DOHH2 (cell line): ENCODE measurements around the gene TUBA1A.

Experiments
- H3F3A ChIP-seq: fragments of 200-600 bp; sonication (generic), shearing (Covaris generic); 2 replicates; pipeline ENCODE4 v1.6.0; 2016; ENCODE audit warnings: antibody characterized with exemption, mild to moderate bottlenecking; ENCODE audit not compliant: control insufficient read depth, insufficient read depth
- H3K27ac ChIP-seq: fragments of 200-600 bp; sonication (generic); 2 replicates; pipeline ENCODE4 v1.5.1; 2014; ENCODE audit warnings: low read depth, mild to moderate bottlenecking, low read length, moderate library complexity
- H3K27me3 ChIP-seq: fragments of 200-600 bp; sonication (generic); 2 replicates; pipeline ENCODE4 v1.6.1; 2014; ENCODE audit warnings: mild to moderate bottlenecking, low read length, mixed read lengths; ENCODE audit not compliant: control insufficient read depth
- H3K36me3 ChIP-seq: fragments of 200-600 bp; sonication (generic); 2 replicates; pipeline ENCODE4 v1.6.1; 2014; ENCODE audit warnings: mild to moderate bottlenecking, low read length, moderate library complexity, mixed read lengths; ENCODE audit not compliant: control insufficient read depth
- H3K4me1 ChIP-seq: fragments of 200-600 bp; sonication (generic); 2 replicates; pipeline ENCODE4 v1.6.1; 2014; ENCODE audit warnings: mild to moderate bottlenecking, low read length, mixed read lengths; ENCODE audit not compliant: control insufficient read depth
- H3K4me2 ChIP-seq: fragments of 200-600 bp; sonication (generic); 2 replicates; pipeline ENCODE4 v1.6.0; 2014; ENCODE audit warnings: mild to moderate bottlenecking, low read length, moderate library complexity
- H3K4me3 ChIP-seq: fragments of 200-600 bp; sonication (generic); 2 replicates; pipeline ENCODE4 v1.5.1; 2014; ENCODE audit warnings: mild to moderate bottlenecking, low read length, mixed read lengths
- H3K79me2 ChIP-seq: fragments of 200-600 bp; sonication (generic); 2 replicates; pipeline ENCODE4 v1.6.1; 2014; ENCODE audit warnings: mild to moderate bottlenecking, low read length, mixed read lengths; ENCODE audit not compliant: control insufficient read depth
- H3K9me2 ChIP-seq: fragments of 200-600 bp; sonication (generic); replicated peaks from 2 replicates; pipeline ENCODE4 v1.6.1; 2014; ENCODE audit warnings: mild to moderate bottlenecking, low read length, mixed read lengths; ENCODE audit not compliant: control insufficient read depth
- H3K9me3 ChIP-seq: fragments of 200-600 bp; sonication (generic); 2 replicates; pipeline ENCODE4 v1.6.1; 2014; ENCODE audit warnings: antibody characterized with exemption, low read length, mixed read lengths; ENCODE audit not compliant: control insufficient read depth, insufficient read depth
- H4K20me1 ChIP-seq: fragments of 200-600 bp; sonication (generic); 2 replicates; pipeline ENCODE4 v1.6.0; 2014; ENCODE audit warnings: low read depth, mild to moderate bottlenecking, antibody characterized with exemption, low read length, moderate library complexity; ENCODE audit not compliant: control insufficient read depth, insufficient read depth
- EZH2phosphoT487 ChIP-seq: fragments of 200-600 bp; sonication (generic); IDR thresholded peaks from 2 replicates; pipeline ENCODE4 v1.6.1; 2017; ENCODE audit warnings: borderline replicate concordance, mild to moderate bottlenecking, antibody characterized with exemption, low read length, moderate library complexity, mixed read lengths
- TF ChIP-seq, protein P1 (sequence below): fragments of 200-600 bp; sonication (generic); IDR thresholded peaks from one replicate; pipeline ENCODE4 v1.5.1; 2014; ENCODE audit warnings: antibody characterized with exemption, mild to moderate bottlenecking, low read depth, low read length; ENCODE audit not compliant: poor library complexity, severe bottlenecking

TUBA1A gene

DNA sequence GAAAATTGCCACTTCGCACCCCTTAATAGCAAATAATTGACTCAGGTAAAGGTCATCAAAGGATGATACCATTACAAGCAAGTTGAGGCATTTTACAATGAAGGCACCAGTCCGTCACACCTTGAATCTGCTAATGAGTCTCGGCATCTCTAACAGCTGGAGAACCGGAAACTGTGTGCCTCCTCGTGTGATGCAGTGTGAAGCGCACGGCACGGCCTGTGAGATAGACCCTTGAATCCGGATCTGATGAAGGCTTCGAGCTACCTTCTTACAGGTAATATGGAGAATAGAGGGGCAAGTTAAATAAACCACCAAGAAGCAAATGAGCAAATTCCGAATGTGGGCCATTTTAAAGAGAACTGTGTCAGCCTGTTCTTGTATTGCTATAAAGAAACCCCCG lies 19.8 kb upstream of the TUBA1A start:
- Histone ChIP-seq H3K27ac (no peak overlapping the region), H3K27me3 (no peaks in the 10 kb centered on the region), H3K4me3 (no peak overlapping the region), H3K4me1 (no peaks in the 10 kb centered on the region), H3K36me3 (no peaks in the 10 kb centered on the region), H3K9me3 (no peaks in the 10 kb centered on the region), H3K79me2 (no peaks in the 10 kb centered on the region), H4K20me1 (no peaks in the 10 kb centered on the region), H3K9me2 (no peaks in the 10 kb centered on the region), H3K4me2 (no peak overlapping the region), H3F3A (0 out of 2 replicates have a peak, but pooled peaks cover 2% of the 10 kb centered on the region)
- TF ChIP-seq EZH2phosphoT487: no peak
- TF ChIP-seq, protein P1, sequence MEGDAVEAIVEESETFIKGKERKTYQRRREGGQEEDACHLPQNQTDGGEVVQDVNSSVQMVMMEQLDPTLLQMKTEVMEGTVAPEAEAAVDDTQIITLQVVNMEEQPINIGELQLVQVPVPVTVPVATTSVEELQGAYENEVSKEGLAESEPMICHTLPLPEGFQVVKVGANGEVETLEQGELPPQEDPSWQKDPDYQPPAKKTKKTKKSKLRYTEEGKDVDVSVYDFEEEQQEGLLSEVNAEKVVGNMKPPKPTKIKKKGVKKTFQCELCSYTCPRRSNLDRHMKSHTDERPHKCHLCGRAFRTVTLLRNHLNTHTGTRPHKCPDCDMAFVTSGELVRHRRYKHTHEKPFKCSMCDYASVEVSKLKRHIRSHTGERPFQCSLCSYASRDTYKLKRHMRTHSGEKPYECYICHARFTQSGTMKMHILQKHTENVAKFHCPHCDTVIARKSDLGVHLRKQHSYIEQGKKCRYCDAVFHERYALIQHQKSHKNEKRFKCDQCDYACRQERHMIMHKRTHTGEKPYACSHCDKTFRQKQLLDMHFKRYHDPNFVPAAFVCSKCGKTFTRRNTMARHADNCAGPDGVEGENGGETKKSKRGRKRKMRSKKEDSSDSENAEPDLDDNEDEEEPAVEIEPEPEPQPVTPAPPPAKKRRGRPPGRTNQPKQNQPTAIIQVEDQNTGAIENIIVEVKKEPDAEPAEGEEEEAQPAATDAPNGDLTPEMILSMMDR: no peak

DNA sequence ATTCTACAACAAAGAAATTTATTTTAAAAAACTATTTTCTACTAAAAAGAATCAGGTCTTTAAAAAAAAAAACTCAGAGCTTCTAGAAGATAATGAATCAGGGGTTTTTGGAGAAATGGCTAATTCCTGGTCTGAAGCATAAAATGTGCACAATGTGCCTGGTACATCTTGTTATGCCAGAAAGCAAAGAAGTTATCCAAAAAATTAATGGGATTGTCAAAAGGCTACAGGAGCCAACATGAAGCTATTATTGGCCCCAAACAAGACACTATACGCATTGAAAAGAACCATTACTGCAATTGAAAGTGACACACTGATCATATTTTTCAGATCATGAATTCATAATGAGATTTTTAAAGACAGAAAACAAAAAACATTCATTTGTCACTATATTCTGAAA lies 19.3 kb upstream of the TUBA1A start:
- no peak overlapping the region for H3K4me3 ChIP-seq
- H3K4me2 ChIP-seq: no peak overlapping the region
- no peaks in the 10 kb centered on the region for H3K4me1 ChIP-seq
- H3K79me2 ChIP-seq: no peaks in the 10 kb centered on the region
- no peak overlapping the region for H3K27ac ChIP-seq
- H3K36me3 ChIP-seq: no peaks in the 10 kb centered on the region
- no peaks in the 10 kb centered on the region for H4K20me1 ChIP-seq
- no peak for TF ChIP-seq EZH2phosphoT487
- TF ChIP-seq, protein P1: no peak
- no peaks in the 10 kb centered on the region for H3K9me3 ChIP-seq
- no peaks in the 10 kb centered on the region for H3K27me3 ChIP-seq
- H3K9me2 ChIP-seq: no peaks in the 10 kb centered on the region
- 0 out of 2 replicates have a peak, but pooled peaks cover 2% of the 10 kb centered on the region for H3F3A ChIP-seq

DNA sequence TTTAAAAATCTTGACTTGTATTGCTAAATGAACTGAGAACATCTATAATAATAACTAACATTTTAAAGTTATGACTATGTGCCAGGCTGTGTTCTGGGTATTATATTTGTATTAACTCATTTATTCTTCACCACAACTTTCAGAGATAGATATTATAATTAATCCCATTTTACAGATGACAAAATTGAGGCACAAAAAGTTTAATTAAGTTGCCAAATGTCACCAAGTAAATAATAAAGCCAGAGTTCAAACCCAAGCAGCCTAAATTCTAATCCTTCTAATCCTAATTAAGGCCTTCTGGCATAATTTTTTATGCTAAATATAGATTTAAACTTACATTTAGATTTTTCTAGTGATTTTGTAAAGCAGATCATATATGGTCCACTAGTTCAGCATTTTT lies 17.5 kb upstream of the TUBA1A start:
- Histone ChIP-seq H4K20me1 (no peaks in the 10 kb centered on the region), H3K79me2 (no peaks in the 10 kb centered on the region), H3K27me3 (no peaks in the 10 kb centered on the region), H3K4me2 (no peak overlapping the region), H3K27ac (no peak overlapping the region), H3F3A (0 out of 2 replicates have a peak, but pooled peaks cover 2% of the 10 kb centered on the region), H3K9me3 (no peaks in the 10 kb centered on the region), H3K9me2 (no peaks in the 10 kb centered on the region), H3K4me1 (peaks cover 7% of the 10 kb centered on the region), H3K4me3 (no peak overlapping the region), H3K36me3 (no peaks in the 10 kb centered on the region)
- TF ChIP-seq EZH2phosphoT487: no peak
- TF ChIP-seq, protein P1: no peak
